ENCODE results near the gene ZEB1.
"Not testable (repeated sequence)": the region's sequence is repeated elsewhere in the genome, so short reads cannot be mapped to it uniquely, and the experiment has no call there.

ZEB1 gene

DNA sequence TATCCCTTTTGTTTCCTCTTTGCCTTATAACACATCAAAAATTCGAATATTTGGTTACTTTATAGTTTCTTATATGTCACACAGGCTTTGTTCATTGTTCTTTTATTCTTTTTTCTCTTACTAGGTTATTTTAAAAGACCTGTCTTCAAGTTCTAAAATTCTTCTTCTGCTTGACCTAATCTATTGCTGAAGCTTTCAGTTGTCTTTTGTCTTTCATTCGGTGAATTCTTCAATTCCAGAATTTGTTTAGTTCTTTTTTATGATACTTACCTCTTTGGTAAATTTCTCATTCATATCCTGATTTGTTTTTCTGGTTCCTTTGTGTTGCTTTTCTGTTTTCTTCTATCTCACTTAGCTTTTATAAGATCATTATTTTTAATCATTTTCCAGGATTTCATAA, 188.4 kb downstream of the ZEB1 start:
- no peak for DNase-seq (ENCODE audit: low read depth in 2 of 2)

DNA sequence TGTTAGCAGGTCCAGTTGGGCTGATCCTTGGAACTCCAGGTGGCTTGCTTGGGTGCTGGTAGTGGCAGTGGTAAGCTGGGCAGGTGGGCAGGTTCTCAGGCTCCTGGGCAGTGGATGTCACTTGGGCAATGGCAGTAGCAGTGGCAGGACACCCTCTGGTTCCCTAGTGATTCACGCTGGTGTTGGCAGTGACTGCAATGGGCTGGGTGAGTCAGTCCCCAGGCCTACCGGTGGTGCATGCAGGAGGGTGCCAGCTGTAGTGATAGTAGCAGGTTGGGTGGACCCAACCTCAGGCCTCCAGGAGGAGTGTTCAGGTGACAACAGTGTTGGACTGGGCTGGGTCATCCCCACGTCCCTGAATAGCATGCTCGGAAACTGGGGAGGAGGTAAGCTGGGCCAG, 189.2 kb downstream of the ZEB1 start:
- DNase-seq (ENCODE audit: low read depth in 2 of 2): no peak

GRCh38 chr10:31508882-31509281, 189.9 kb downstream of the ZEB1 start:
- DNase-seq (ENCODE audit: low read depth in 2 of 2): no peak

GRCh38 chr10:31509989-31510388, 191.0 kb downstream of the ZEB1 start:
- no peak for DNase-seq (ENCODE audit: low read depth in 2 of 2)

DNA sequence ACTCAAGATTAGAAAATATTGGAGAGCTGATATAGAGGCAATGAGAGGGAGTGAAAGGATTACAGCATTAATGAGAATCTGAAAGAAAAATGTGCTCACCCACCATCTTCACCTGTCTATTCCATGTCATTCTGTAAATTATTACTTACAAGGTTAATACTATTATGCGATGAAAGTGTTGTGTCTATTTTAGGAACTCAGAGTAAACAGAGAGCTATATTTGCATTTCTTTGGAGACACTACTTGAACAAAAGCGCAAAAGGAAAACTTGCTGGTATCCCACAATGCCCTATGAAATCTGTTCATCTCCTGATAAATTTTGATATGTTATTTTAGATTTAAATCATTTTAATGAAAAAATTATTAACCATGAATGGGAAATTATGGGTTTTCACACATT, 196.1 kb downstream of the ZEB1 start:
- no peak for DNase-seq (ENCODE audit: low read depth in 2 of 2)

DNA sequence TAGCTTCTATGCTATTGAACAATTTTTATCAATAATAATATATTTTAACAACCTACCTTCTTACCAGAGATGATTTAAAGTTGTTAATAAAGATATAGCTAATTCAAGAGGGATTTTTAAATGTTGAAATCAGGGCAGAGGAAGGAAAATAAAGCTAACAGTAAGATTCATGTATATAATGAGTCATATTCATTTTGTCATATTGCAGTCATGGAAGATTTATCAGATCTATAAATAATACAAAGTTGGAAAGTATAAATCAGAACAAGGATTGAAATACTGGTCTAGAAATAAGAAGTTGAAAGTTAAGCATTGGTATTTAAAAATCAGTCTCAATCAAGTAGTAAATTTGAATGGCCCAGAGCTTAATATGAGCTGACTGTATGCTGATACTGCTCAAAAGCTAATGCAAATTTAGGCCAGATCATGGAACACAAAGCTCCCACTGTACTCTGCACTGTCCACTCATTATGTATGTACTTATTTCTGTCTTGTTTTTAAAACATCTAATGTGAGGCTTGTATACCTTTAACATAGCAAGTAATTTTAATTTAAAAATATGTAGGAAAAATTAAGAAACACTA, 196.9 kb downstream of the ZEB1 start:
- no peak for DNase-seq (ENCODE audit: low read depth in 2 of 2)

- no peak for DNase-seq (ENCODE audit: low read depth in 2 of 2)
Observed at GRCh38 chr10:31520986-31521831, 202.2 kb downstream of the ZEB1 start.

DNA sequence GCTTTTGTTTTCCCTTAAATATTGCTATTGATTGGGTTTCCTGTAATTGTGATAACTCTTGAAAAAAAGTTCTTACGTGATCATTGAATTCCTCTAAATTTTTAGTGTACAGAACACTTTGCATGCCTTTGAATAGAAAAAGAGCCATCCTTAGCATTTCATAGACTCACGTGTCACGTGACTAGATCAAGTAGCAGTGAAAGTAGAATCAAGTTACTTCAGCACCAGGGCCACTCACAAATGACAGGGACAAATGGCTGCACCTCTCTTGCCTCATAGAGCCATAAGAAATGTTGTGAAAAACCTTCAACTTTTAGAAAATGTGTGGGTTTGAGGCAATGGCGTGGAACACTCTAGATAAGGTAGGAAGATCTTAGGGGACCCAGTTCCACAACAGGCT, 203.8 kb downstream of the ZEB1 start:
- DNase-seq (ENCODE audit: low read depth in 2 of 2): no peak

DNA sequence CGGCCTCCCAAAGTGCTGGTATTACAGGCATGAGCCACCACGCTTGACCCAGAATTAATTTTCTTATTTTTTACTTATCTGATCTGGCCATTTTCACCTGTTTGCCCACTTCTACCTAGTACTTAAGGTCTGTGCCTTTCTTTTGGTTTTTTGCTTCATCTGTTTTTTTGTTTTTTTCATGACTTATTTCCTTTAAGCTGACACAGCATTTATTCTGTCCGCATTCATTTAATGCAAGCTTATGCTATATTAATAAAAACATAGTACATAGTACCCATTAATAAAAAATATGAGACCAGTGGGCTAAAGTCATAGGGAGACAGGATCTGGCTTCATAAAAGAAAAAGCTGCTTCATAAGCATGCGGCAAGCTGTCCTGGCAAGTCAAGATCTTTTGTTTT, 205.4 kb downstream of the ZEB1 start:
- no peak for DNase-seq (ENCODE audit: low read depth in 2 of 2)

- DNase-seq (ENCODE audit: low read depth in 2 of 2): no peak
Observed at GRCh38 chr10:31526178-31526577, 207.2 kb downstream of the ZEB1 start.

- no peak for DNase-seq (ENCODE audit: low read depth in 2 of 2)
Observed at GRCh38 chr10:31526681-31527080, 207.7 kb downstream of the ZEB1 start.

DNA sequence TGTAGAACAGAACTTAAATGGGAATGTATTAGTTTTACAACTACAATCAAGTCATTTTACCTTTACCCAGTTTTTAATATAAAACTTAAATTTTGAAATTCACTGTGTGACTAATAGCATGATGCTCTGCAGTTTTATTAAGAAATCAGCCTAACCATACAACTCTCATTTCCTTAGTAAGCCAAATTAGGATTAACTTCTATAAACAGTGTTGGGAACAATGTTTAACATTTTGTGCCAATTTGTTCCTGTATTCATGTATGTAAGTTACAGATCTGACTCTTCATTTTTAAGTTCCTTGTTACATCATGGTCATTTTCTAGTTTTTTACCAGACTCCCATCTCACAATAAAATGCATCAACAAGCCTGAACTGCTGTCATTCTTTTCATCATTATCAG, 209.8 kb downstream of the ZEB1 start:
- DNase-seq (ENCODE audit: low read depth in 2 of 2): no peak

GRCh38 chr10:31536302-31536701, 217.3 kb downstream of the ZEB1 start:
- DNase-seq (ENCODE audit: low read depth in 2 of 2): no peak

- no peak for DNase-seq (ENCODE audit: low read depth in 2 of 2)
Observed at GRCh38 chr10:31549896-31550295, 230.9 kb downstream of the ZEB1 start.

DNA sequence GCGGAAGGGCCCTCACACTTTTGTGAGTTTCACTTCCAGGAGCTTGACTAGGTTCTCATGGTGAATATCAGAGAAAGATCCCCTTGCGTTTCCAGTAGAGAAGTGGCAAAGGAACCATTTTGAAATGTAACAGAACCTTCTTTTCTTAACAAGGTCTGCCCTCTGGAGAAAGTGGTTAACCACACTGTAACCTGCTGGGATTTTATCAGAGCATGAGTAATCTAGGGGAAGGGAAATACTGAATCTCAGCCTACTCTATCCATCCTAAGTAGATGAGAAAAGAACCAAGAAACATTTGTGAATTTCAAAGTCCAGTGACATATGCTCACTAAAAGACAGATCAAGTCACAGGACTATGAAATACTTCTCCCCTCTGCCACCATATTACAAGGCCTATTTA, 235.5 kb downstream of the ZEB1 start:
- no peak for DNase-seq (ENCODE audit: low read depth in 2 of 2)

DNA sequence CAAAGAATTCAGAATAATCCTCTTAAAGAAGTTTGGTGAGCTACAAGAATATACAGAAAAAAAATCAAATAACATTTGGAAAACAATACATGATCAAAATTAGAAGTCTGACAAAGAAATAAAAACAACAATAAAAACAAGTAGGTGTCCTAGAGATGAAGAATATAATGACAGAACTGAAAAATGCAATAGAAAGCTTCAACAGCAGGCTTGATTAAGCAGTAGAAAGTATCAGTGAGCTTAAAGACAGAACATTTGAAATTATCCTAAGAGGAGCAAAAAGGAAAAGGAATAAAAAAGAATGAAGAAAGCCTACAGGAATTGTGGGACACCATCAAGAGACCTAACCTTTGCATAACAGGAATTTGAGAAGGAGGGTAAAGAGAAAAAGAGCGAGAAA, 238.8 kb downstream of the ZEB1 start:
- no peak for DNase-seq (ENCODE audit: low read depth in 2 of 2)

DNA sequence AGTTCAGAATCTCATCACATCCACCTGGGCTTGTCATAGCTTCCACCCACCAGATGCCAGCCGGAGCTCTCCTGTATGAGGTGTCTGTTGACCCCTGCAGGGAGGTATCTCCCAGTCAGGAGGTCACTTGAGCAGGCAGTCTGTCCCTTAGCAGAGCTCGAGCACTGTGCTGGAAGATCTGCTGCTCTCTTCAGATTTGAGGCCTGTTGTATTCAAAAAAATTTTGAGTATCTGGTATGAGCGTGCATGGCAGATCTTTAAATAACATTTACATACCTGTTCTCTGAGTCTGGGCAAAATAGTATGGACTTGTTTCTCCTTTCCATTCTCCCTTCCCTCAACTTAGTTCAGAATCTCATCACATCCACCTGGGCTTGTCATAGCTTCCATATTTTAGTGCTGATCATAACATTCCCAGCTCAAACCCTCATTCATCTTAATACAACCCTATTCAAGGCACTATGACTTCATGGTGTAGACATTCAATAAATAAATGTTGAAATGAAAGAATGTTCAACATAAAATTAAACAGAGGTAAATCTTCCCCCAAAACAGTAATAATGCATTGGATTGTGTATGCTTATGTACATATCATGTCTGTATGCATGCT, 249.3 kb downstream of the ZEB1 start:
- DNase-seq (ENCODE audit: low read depth in 2 of 2): not testable (repeated sequence)

- DNase-seq (ENCODE audit: low read depth in 2 of 2): no peak
Observed at GRCh38 chr10:31574577-31574976, 255.6 kb downstream of the ZEB1 start.

DNA sequence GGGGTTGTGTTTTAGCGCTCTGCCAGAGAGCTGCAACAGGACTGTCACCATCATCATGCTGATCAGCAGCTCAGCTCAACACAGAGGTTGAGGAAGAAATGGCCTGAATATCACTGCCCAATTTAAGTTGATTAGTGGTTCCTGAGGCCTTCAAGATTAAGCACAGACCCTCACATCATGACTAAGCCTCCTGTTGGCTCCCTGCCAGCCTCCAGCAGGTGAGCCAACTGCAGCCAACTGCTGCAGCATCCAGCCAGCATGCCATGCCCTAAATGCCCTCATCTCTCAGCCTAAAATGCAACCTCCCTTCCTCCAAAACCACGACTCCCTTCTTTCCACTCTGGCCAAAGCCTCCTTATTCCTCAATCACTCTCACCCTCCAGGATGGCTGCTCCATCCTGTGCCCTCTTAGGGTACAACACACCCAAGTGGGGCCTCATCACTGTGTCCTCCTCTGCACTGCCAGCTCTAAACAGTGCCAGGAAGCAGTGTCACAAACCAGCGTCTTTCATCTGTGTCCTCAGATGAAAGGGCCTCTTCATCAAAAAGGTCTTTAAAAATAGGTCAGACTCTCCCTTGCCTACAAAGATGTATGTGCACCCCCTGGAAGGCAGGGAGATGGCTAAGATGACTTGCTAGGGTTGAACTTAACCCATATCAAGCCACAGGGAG, 259.3 kb downstream of the ZEB1 start:
- no peak for DNase-seq (ENCODE audit: low read depth in 2 of 2)

GRCh38 chr10:31578951-31579350, 259.9 kb downstream of the ZEB1 start:
- no peak for DNase-seq (ENCODE audit: low read depth in 2 of 2)
